CD14-positive monocyte (primary cell): ENCODE results near the gene SLC22A1. TPM values are rescaled to one million over a fixed set of nuclear protein-coding genes. Genes with fewer than 3 reads are reported as not detected.

Experiments
- DNase-seq, 3 donors: peaks; one replicate each; pipeline ENCODE4 v3.0.0-alpha.2; 2011 to 2022
- H2AFZ ChIP-seq: 2 replicates; pipeline ENCODE4 v1.6.0; 2012; ENCODE audit warnings: mild to moderate bottlenecking, low read depth, low read length, inconsistent platforms; ENCODE audit not compliant: insufficient read depth, poor library complexity, severe bottlenecking
- H3K27ac ChIP-seq, 2 donors: 1 replicate in 1 of 2; 2 replicates in 1 of 2; pipeline ENCODE4 v1.5.1; 2012 to 2013; ENCODE audit warnings: low read length in 2 of 2, control low read depth in 1 of 2, inconsistent platforms in 1 of 2, low read depth in 1 of 2, mild to moderate bottlenecking in 1 of 2
- H3K27me3 ChIP-seq, 2 donors: one replicate each; pipeline versions ENCODE4 v1.6.0 to v1.6.1; 2011 to 2013; ENCODE audit warnings: low read length in 2 of 2; ENCODE audit not compliant: control insufficient read depth in 2 of 2, insufficient read depth in 2 of 2
- H3K36me3 ChIP-seq, 2 donors: replicated peaks in 1 of 2; 1 replicate in 1 of 2; 2 replicates in 1 of 2; pipeline versions ENCODE4 v1.5.1 to v1.6.1; 2012 to 2013; ENCODE audit warnings: low read length in 2 of 2, control low read depth in 1 of 2, inconsistent platforms in 1 of 2, mild to moderate bottlenecking in 1 of 2; ENCODE audit not compliant: insufficient read depth in 2 of 2, control insufficient read depth in 1 of 2
- H3K4me1 ChIP-seq, 2 donors: 1 replicate in 1 of 2; 2 replicates in 1 of 2; pipeline versions ENCODE4 v1.5.1 to v1.6.1; 2012 to 2013; ENCODE audit warnings: low read length in 2 of 2, control low read depth in 1 of 2, inconsistent platforms in 1 of 2, mild to moderate bottlenecking in 1 of 2, moderate library complexity in 1 of 2; ENCODE audit not compliant: insufficient read depth in 2 of 2, control insufficient read depth in 1 of 2
- H3K4me2 ChIP-seq: replicated peaks from 2 replicates; pipeline ENCODE3; 2012; ENCODE audit warnings: low read length, moderate library complexity, mild to moderate bottlenecking; ENCODE audit not compliant: poor library complexity, severe bottlenecking; ENCODE audit errors: extremely low read depth
- H3K4me3 ChIP-seq, 3 experiments: fragments of 200-600 bp in 1 of 3; sonication (generic) in 1 of 3; replicated peaks in 1 of 3; 1 replicate in 2 of 3; 2 replicates in 1 of 3; pipeline ENCODE4 v1.5.1; 2011 to 2013; ENCODE audit warnings: low read length in 3 of 3, mild to moderate bottlenecking in 3 of 3, control low read depth in 2 of 3, low read depth in 2 of 3, inconsistent platforms in 1 of 3, moderate library complexity in 1 of 3
- H3K79me2 ChIP-seq: 2 replicates; pipeline ENCODE4 v1.6.0; 2012; ENCODE audit warnings: mild to moderate bottlenecking, control low read depth, inconsistent platforms, low read length, moderate library complexity; ENCODE audit not compliant: insufficient read depth
- H3K9ac ChIP-seq: 2 replicates; pipeline ENCODE4 v1.6.0; 2017; ENCODE audit warnings: low read length, mild to moderate bottlenecking; ENCODE audit not compliant: insufficient read depth, poor library complexity, severe bottlenecking
- H3K9me3 ChIP-seq, 2 donors: replicated peaks in 1 of 2; 1 replicate in 1 of 2; 2 replicates in 1 of 2; pipeline versions ENCODE4 v1.5.1 to v1.6.1; 2012 to 2013; ENCODE audit warnings: low read length in 2 of 2, control low read depth in 1 of 2; ENCODE audit not compliant: control insufficient read depth in 1 of 2, insufficient read depth in 1 of 2
- H4K20me1 ChIP-seq: 2 replicates; pipeline ENCODE4 v1.6.0; 2012; ENCODE audit warnings: mild to moderate bottlenecking, low read length, control low read depth, moderate library complexity; ENCODE audit not compliant: insufficient read depth
- H3K27ac Mint-ChIP-seq, 7 donors: one replicate each; pipeline ENCODE4 v1.8.0; 2020; ENCODE audit warnings: mild to moderate bottlenecking in 7 of 7, mixed read lengths in 7 of 7, moderate library complexity in 6 of 7, inconsistent platforms in 2 of 7
- H3K27me3 Mint-ChIP-seq, 3 donors: one replicate each; pipeline ENCODE4 v1.8.0; 2021 to 2022; ENCODE audit warnings: low read depth in 3 of 3, mild to moderate bottlenecking in 3 of 3, mixed read lengths in 3 of 3, moderate library complexity in 3 of 3, inconsistent platforms in 1 of 3
- H3K36me3 Mint-ChIP-seq, 2 donors: one replicate each; pipeline ENCODE4 v1.8.0; 2020; ENCODE audit warnings: mixed read lengths in 2 of 2, inconsistent platforms in 1 of 2, mild to moderate bottlenecking in 1 of 2
- H3K4me1 Mint-ChIP-seq: one replicate; pipeline ENCODE4 v1.8.0; 2020; ENCODE audit warnings: mild to moderate bottlenecking, mixed read lengths
- H3K4me3 Mint-ChIP-seq, 2 donors: one replicate each; pipeline ENCODE4 v1.8.0; 2020; ENCODE audit warnings: mild to moderate bottlenecking in 2 of 2, mixed read lengths in 2 of 2, moderate library complexity in 1 of 2
- H3K9me3 Mint-ChIP-seq, 7 donors: one replicate each; pipeline ENCODE4 v1.8.0; 2020 to 2022; ENCODE audit warnings: mixed read lengths in 7 of 7, mild to moderate bottlenecking in 6 of 7, moderate library complexity in 6 of 7, inconsistent platforms in 2 of 7
- CTCF ChIP-seq: fragments of 200-600 bp; IDR thresholded peaks from one replicate; pipeline ENCODE4 v1.8.0; 2022; ENCODE audit warnings: antibody characterized with exemption, mild to moderate bottlenecking
- WGBS: methylation state at CpG from one replicate; pipeline ENCODE4 v1.1.5; 2013; ENCODE audit warnings: missing lambda C conversion rate; ENCODE audit not compliant: insufficient coverage; 5-methylcytosine and 5-hydroxymethylcytosine counted together
- intact Hi-C, 2 donors: fragments of 100-400 bp; cut with micrococcal nuclease; formaldehyde crosslinking; loops; one replicate each; pipeline versions ENCODE4 v1.15.0 to v1.15.1; 2023
- polyA plus RNA-seq, 3 donors: library from polyadenylated mRNA; depleted of rRNA in 1 of 3; unstranded in 2 of 3; stranded (reverse) in 1 of 3; fragments of 300-500 nt in 2 of 3; fragments of >200 nt in 1 of 3; fragmentation: Illumina TruSeq in 2 of 3; gene quantifications; 1 replicate in 2 of 3; 2 replicates in 1 of 3; pipeline ENCODE4 v1.2.3, GENCODE V29; 2012 to 2021

SLC22A1 gene
- polyA plus RNA-seq, 3 donors: 0.36 to 0.48 TPM; not detected in 1

- H3K27me3 Mint-ChIP-seq: peaks cover 1 to 4% (median 2%) of the 10 kb centered on the region in 3 donors
- Histone ChIP-seq H3K4me2 (peak overlapping the region; percentile 42), H3K27me3 (no peaks in the 10 kb centered on the region), H3K4me3 (peak overlapping the region in 1 of 3 experiments; percentile 34), H3K36me3 (peaks cover 75 to 88% of the 10 kb centered on the region in 2 donors), H3K27ac (peak overlapping the region in 1 of 2 donors; percentile 66), H3K9ac (no peak overlapping the region), H3K79me2 (no peaks in the 10 kb centered on the region), H3K9me3 (no peaks in the 10 kb centered on the region), H2AFZ (peak overlapping the region; percentile 19), H3K4me1 (peaks cover 18 to 33% of the 10 kb centered on the region in 2 donors), H4K20me1 (peaks cover 81% of the 10 kb centered on the region)
- peak overlapping the region in 6 of 7 donors; percentile 26 to 91 (median 66) for H3K27ac Mint-ChIP-seq
- no peak for TF ChIP-seq CTCF
- H3K9me3 Mint-ChIP-seq: peaks cover 0 to 5% (median 0%) of the 10 kb centered on the region in 7 donors
- peak in 1 of 3 donors; percentile 4 for DNase-seq
- 40% methylated on average over 20 of the region's 23 CpGs for WGBS
- peak overlapping the region in 1 of 2 donors; percentile 28 for H3K4me3 Mint-ChIP-seq
- peaks cover 87 to 96% of the 10 kb centered on the region in 2 donors for H3K36me3 Mint-ChIP-seq
- intact Hi-C loops: no loop called here
- H3K4me1 Mint-ChIP-seq: peaks cover 28% of the 10 kb centered on the region
Observed at GRCh38 chr6:160101277-160102205, 20.1 kb upstream of the SLC22A1 start.

- 97% methylated on average over 15 of the region's 16 CpGs for WGBS
- H3K9me3 Mint-ChIP-seq: peaks cover 0 to 5% (median 0%) of the 10 kb centered on the region in 7 donors
- H3K27ac ChIP-seq: peak overlapping the region in 1 of 2 donors; percentile 66
- no peak overlapping the region for H3K4me3 Mint-ChIP-seq
- H2AFZ ChIP-seq: no peak overlapping the region
- DNase-seq: no peak
- no peak overlapping the region for H3K9ac ChIP-seq
- no peaks in the 10 kb centered on the region for H3K79me2 ChIP-seq
- no peak overlapping the region for H3K4me3 ChIP-seq
- H3K4me1 Mint-ChIP-seq: peaks cover 28% of the 10 kb centered on the region
- peaks cover 67 to 88% of the 10 kb centered on the region in 2 donors for H3K36me3 ChIP-seq
- H3K9me3 ChIP-seq: no peaks in the 10 kb centered on the region
- no peak for TF ChIP-seq CTCF
- H3K27ac Mint-ChIP-seq: peak overlapping the region in 1 of 7 donors; percentile 71
- H3K4me1 ChIP-seq: peaks cover 18 to 33% of the 10 kb centered on the region in 2 donors
- no peak overlapping the region for H3K4me2 ChIP-seq
- H3K36me3 Mint-ChIP-seq: peaks cover 85 to 90% of the 10 kb centered on the region in 2 donors
- H3K27me3 ChIP-seq: no peaks in the 10 kb centered on the region
- peaks cover 1 to 4% (median 2%) of the 10 kb centered on the region in 3 donors for H3K27me3 Mint-ChIP-seq
- peaks cover 82% of the 10 kb centered on the region for H4K20me1 ChIP-seq
- intact Hi-C loops: no loop called here
Observed at GRCh38 chr6:160102399-160102798, 19.2 kb upstream of the SLC22A1 start.
